GM13977 (cell line): ENCODE results near the gene DDIAS.
"Not testable (repeated sequence)": the region's sequence is repeated elsewhere in the genome, so short reads cannot be mapped to it uniquely, and the experiment has no call there.

ENCODE experiments used
- DNase-seq: peaks from one replicate; pipeline ENCODE4 v3.0.0; 2012; ENCODE audit warnings: low spot score
- in situ Hi-C: fragments of 300-500 bp; cut with MboI; formaldehyde crosslinking; loops from one replicate; pipeline ENCODE4 v1.12.0; 2022; ENCODE audit warnings: low sequenced_read_pairs, low pct_unique_long_range_greater_than_20kb, mixed read lengths, inconsistent platforms; ENCODE audit not compliant: unreplicated experiment
- TF ChIP-seq, protein P1 (sequence below): IDR thresholded peaks from 2 replicates; pipeline ENCODE4 v1.5.1; 2012; ENCODE audit warnings: mild to moderate bottlenecking, control low read depth; ENCODE audit not compliant: insufficient read depth; ENCODE audit errors: extremely low read depth, missing control alignments

The DDIAS gene

DNA sequence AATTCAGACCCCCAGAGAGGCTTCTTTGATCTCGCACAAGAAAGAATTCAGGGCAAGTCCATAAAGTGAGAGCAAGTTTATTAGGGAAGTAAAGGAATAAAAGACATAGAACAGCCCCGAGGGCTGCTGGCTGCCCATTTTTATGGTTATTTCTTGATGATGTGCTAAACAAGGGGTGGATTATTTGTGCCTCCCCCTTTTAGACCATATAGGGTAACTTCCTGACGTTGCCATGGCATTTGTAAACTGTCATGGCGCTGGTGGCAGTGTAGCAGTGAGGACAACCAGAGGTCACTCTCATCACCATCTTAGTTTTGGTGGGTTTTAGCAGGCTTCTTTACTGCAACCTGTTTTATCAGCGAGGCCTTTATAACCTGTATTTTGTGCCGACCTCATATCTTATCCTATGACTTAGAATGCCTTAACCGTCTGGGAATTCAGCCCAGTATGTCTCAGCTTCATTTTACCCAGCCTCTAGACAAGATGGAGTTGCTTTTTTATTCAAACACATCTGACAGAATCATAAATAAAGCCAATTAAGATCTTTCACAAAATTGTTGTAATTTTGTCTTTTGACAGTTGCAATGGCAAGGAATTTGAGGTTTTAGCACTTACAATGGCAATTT is 7.6 kb downstream of the DDIAS start:
- no peak for DNase-seq
- TF ChIP-seq, protein P1, sequence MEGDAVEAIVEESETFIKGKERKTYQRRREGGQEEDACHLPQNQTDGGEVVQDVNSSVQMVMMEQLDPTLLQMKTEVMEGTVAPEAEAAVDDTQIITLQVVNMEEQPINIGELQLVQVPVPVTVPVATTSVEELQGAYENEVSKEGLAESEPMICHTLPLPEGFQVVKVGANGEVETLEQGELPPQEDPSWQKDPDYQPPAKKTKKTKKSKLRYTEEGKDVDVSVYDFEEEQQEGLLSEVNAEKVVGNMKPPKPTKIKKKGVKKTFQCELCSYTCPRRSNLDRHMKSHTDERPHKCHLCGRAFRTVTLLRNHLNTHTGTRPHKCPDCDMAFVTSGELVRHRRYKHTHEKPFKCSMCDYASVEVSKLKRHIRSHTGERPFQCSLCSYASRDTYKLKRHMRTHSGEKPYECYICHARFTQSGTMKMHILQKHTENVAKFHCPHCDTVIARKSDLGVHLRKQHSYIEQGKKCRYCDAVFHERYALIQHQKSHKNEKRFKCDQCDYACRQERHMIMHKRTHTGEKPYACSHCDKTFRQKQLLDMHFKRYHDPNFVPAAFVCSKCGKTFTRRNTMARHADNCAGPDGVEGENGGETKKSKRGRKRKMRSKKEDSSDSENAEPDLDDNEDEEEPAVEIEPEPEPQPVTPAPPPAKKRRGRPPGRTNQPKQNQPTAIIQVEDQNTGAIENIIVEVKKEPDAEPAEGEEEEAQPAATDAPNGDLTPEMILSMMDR = no peak
- in situ Hi-C loops = loop anchor here (10.0 kb wide), 2 partner anchors 166 to 336 kb away; partner anchors contain the start of gene RAB30

DNA sequence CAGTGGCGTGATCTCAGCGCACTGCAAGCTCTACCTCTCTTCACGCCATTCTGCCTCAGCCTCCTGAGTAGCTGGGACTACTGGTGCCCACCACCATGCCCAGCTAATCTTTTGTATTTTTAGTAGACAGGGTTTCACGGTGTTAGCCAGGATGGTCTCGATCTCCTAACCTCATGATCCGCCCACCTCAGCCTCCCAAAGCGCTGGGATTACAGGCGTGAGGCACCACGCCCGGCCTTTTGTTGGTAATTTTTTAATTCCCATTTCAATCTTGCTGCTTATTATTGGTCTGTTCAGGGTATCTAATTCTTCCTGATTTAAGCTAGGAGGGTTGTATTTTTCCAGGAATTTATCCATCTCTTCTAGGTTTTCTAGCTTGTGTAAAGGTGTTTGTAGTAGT is 18.2 kb downstream of the DDIAS start:
- in situ Hi-C loops = not testable (repeated sequence)

DNA sequence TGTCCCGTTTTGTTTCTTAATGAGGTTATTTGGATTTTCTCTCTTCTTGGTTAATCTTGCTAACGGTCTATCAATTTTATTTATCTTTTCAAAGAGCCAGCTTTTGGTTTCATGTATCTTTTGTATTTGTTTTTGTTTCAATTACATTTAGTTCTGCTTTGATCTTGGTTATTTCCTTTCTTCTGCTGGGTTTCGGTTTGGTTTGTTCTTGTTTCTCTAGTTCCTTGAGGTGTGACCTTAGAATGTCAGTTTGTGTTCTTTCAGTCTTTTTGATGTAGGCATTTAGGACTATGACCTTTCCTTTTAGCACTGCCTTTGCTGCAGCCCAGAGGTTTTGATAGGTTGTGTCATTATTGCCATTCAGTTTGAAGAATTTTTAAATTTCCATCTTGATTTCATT is 18.7 kb downstream of the DDIAS start:
- in situ Hi-C loops, DNase-seq: not testable (repeated sequence)

More for the DNA sequence above, 18.2 kb downstream of the DDIAS start:
- not testable (repeated sequence) for DNase-seq

DNA sequence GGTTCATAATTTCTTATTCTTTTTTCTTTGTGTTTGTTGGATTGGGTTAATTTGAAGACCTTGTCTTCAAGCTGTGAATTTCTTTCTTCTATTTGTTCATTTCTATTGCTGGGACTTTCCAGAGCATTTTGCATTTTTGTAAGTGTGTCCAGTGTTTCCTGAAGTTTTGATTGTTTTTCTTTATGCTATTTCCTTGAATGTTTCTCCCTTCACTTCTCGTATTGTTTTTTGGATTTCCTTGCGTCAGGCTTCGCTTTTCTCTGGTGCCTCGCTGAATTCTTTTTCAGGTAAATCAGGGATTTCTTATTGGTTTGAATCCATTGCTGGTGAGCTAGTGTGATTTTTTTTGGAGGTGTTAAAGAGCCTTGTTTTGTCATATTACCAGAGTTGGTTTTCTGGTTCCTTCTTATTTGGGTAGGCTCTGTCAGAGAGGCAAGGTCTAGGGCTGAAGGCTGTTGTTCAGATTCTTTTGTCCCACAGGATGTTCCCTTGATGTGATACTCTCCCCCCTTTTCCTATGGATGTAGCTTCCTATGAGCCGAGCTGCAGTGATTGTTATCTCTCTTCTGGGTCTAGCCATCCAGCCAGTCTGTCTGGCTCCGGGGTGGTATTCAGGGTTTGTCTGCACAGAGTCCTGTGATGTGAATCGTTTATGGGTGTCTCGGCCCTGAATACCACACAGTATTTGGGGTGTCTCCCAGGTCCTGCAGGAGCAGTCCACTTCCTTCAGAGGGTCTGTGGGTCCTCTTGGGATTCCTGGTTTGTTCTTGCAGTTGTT is 21.0 kb downstream of the DDIAS start:
- in situ Hi-C loops, DNase-seq: not testable (repeated sequence)

DNA sequence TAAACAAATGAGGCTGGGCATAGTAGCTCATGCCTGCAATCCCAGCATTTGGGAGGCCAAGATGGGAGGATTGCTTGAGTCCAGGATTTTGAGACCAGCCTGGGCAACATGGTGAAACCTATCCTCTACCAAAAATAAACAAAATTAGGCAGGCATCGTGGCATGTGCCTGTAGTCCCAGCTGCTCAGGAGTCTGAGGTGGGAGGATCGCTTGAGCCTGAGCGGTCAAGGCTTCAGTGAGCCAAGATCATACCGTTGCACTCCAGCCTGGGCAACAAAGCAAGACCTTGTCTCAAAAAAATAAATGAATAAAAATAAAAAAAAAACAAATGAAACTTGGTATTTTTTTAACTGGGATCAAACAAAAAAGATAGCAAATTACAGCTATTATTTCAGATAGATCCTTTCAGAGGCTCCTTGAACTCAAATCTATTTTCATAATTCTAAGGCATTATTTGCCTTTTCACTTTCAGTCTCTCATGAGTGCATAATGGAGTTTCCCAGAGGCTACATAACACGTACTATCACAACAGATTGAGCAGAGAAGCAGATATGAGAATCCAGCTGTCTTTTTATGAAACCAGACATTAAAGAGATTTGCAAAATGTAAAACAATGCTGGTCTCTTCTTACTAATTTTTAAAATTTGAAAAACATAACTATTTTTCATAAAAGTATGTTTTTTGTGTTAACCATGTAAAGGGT is 23.1 kb downstream of the DDIAS start:
- TF ChIP-seq, protein P1 = no peak
- DNase-seq = peak; percentile 15

DNA sequence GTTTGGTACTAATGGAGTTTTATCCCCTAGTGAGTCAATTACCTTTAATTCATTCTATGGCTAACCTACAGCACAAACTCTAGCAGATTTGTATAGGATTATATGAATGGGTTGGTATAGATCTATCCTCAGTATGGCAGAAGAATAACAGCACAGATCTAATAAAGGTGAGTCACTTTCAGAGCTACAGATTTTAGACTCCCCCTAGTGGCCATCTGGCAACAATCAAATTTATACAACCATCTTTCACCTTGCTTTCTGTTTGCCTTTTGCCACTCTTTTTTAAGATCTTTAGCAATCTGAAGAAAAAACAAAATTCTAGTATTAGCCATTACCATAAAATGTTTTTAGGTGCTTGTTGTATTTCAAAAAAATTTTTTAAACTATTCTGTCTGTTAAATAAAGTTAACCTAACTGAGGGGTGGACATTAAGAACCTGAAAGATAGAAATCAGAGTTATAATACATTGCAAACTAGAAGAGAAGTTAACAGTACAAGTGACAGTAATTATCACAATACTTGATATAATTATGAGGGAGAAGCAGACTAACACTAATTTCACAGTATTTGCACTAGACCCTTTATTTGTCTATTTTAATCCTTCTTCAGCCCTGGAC is 25.8 kb downstream of the DDIAS start:
- DNase-seq = peak; percentile 49
- TF ChIP-seq, protein P1 = peak; percentile 55
- in situ Hi-C loops = no loop called here

More for the DNA sequence above, 23.1 kb downstream of the DDIAS start:
- in situ Hi-C loops = no loop called here

DNA sequence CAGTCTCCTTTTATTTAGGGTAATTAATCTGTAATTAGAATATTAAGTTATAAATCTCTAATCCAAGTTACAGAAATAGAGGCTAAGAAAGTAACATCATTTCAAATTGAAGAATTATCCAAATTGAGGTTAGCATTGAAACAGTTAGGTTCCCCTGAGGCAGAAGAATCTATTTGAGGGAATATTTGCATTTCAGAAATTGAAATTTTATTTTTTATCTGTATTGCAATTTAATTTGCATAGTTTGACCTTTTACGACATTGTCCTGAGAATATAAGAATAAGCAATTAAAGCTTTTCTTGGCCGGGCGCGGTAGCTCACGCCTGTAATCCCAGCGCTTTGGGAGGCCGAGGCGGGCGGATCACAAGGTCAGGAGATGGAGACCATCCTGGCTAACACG is 27.6 kb downstream of the DDIAS start:
- DNase-seq = no peak
- TF ChIP-seq, protein P1 = no peak
- in situ Hi-C loops = no loop called here
